ENCODE results near the gene OR10H4. TPM values are rescaled to one million over a fixed set of nuclear protein-coding genes. Genes with fewer than 3 reads are reported as not detected.

Gene OR10H4
- total RNA-seq, 1 experiment from 2014 or later, result not detected

- no peaks in the 10 kb centered on the region for H3K9me3 ChIP-seq (ENCODE audit: low read length)
- DNase-seq (no peak), ATAC-seq (no peak)
- ChIA-PET POLR2A (ENCODE audit: unreplicated experiment) (no interaction called here), CTCF (no interaction called here)
- no peaks in the 10 kb centered on the region for H3K9me2 ChIP-seq (replicated peaks; ENCODE audit: low read length)
- H3K27ac ChIP-seq (ENCODE audit: low read length), result no peak overlapping the region
- no peak overlapping the region for H2AFZ ChIP-seq (ENCODE audit: low read length)
- intact Hi-C loops (cut with micrococcal nuclease), result no loop called here
- H4K20me1 ChIP-seq (ENCODE audit: low read length), result no peaks in the 10 kb centered on the region
- H3F3A ChIP-seq (ENCODE audit: low read length, unreplicated experiment), result no peaks in the 10 kb centered on the region
- TF ChIP-seq CTCF (conservative IDR thresholded peaks at IDR 0.05; ENCODE audit: low read depth, low read length), result no peak
- TF ChIP-seq EZH2phosphoT487 (IDR thresholded peaks at IDR 0.05; ENCODE audit: borderline replicate concordance, low read length), result no peak
- TF ChIP-seq EZH2 (IDR thresholded peaks at IDR 0.05; ENCODE audit: low read length, unreplicated experiment), result no peak
- no peaks in the 10 kb centered on the region for H3K79me2 ChIP-seq (ENCODE audit: low read length)
- no peak overlapping the region for H3K4me3 ChIP-seq (ENCODE audit: low read length)
- H3K36me3 ChIP-seq (ENCODE audit: low read depth, low read length), result no peaks in the 10 kb centered on the region
- H3K27me3 ChIP-seq (ENCODE audit: low read length), result peaks cover 44% of the 10 kb centered on the region
- no peak overlapping the region for H3K9ac ChIP-seq (ENCODE audit: low read length)
- no peaks in the 10 kb centered on the region for H3K4me1 ChIP-seq (ENCODE audit: insufficient read depth, low read length)
- BruUV-seq (replicated peaks), result no TSS peak
- H3K4me2 ChIP-seq (ENCODE audit: low read length), result no peak overlapping the region
Measured at GRCh38 chr19:15913830-15914229, 35.0 kb upstream of the OR10H4 start.

GRCh38 chr19:15915109-15915508 is 33.7 kb upstream of the OR10H4 start:
- Histone ChIP-seq H2AFZ (ENCODE audit: low read length) (no peak overlapping the region), H3K4me1 (ENCODE audit: insufficient read depth, low read length) (no peaks in the 10 kb centered on the region), H3K79me2 (ENCODE audit: low read length) (no peaks in the 10 kb centered on the region), H3K36me3 (ENCODE audit: low read depth, low read length) (no peaks in the 10 kb centered on the region), H3K9me2 (replicated peaks; ENCODE audit: low read length) (no peaks in the 10 kb centered on the region), H3K4me3 (ENCODE audit: low read length) (no peak overlapping the region), H3K9me3 (ENCODE audit: low read length) (no peaks in the 10 kb centered on the region), H3K27me3 (ENCODE audit: low read length) (peaks cover 39% of the 10 kb centered on the region), H4K20me1 (ENCODE audit: low read length) (no peaks in the 10 kb centered on the region), H3F3A (ENCODE audit: low read length, unreplicated experiment) (no peaks in the 10 kb centered on the region), H3K4me2 (ENCODE audit: low read length) (no peak overlapping the region), H3K9ac (ENCODE audit: low read length) (no peak overlapping the region), H3K27ac (ENCODE audit: low read length) (no peak overlapping the region)
- ChIA-PET POLR2A (ENCODE audit: unreplicated experiment) (no interaction called here), CTCF (no interaction called here)
- BruUV-seq (replicated peaks), result no TSS peak
- ATAC-seq, result no peak
- no peak for TF ChIP-seq EZH2phosphoT487 (IDR thresholded peaks at IDR 0.05; ENCODE audit: borderline replicate concordance, low read length)
- no peak for TF ChIP-seq EZH2 (IDR thresholded peaks at IDR 0.05; ENCODE audit: low read length, unreplicated experiment)
- no peak for TF ChIP-seq CTCF (conservative IDR thresholded peaks at IDR 0.05; ENCODE audit: low read depth, low read length)
- DNase-seq, result no peak
- intact Hi-C loops (cut with micrococcal nuclease), result no loop called here

- no peak overlapping the region for H3K9ac ChIP-seq (ENCODE audit: low read length)
- H3K4me1 ChIP-seq (ENCODE audit: insufficient read depth, low read length), result no peaks in the 10 kb centered on the region
- no peak overlapping the region for H3K4me2 ChIP-seq (ENCODE audit: low read length)
- no peak overlapping the region for H3K27ac ChIP-seq (ENCODE audit: low read length)
- no peaks in the 10 kb centered on the region for H3K9me3 ChIP-seq (ENCODE audit: low read length)
- TF ChIP-seq CTCF (conservative IDR thresholded peaks at IDR 0.05; ENCODE audit: low read depth, low read length) (no peak), EZH2 (IDR thresholded peaks at IDR 0.05; ENCODE audit: low read length, unreplicated experiment) (no peak), EZH2phosphoT487 (IDR thresholded peaks at IDR 0.05; ENCODE audit: borderline replicate concordance, low read length) (no peak)
- no peak for ATAC-seq
- H3K27me3 ChIP-seq (ENCODE audit: low read length), result peaks cover 29% of the 10 kb centered on the region
- H3K36me3 ChIP-seq (ENCODE audit: low read depth, low read length), result no peaks in the 10 kb centered on the region
- H3K79me2 ChIP-seq (ENCODE audit: low read length), result no peaks in the 10 kb centered on the region
- no peak for DNase-seq
- H4K20me1 ChIP-seq (ENCODE audit: low read length), result no peaks in the 10 kb centered on the region
- H3K4me3 ChIP-seq (ENCODE audit: low read length), result no peak overlapping the region
- BruUV-seq (replicated peaks), result no TSS peak
- no peaks in the 10 kb centered on the region for H3K9me2 ChIP-seq (replicated peaks; ENCODE audit: low read length)
- no peaks in the 10 kb centered on the region for H3F3A ChIP-seq (ENCODE audit: low read length, unreplicated experiment)
- POLR2A ChIA-PET (ENCODE audit: unreplicated experiment), result no interaction called here
- H2AFZ ChIP-seq (ENCODE audit: low read length), result no peak overlapping the region
- intact Hi-C loops (cut with micrococcal nuclease), result no loop called here
- CTCF ChIA-PET, result no interaction called here
Measured at GRCh38 chr19:15919243-15919642, 29.6 kb upstream of the OR10H4 start.

All from PC-3 (cell line).